Heart right ventricle (tissue), 16 donors: ENCODE results near the gene DISC1. TPM values are rescaled to one million over a fixed set of nuclear protein-coding genes. Genes with fewer than 3 reads are reported as not detected.

Source experiments
- ATAC-seq, 8 donors: fragments of 200-7000 bp; cut with Tn5 transposase; one replicate each; pipeline ENCODE4 v1.9.1; 2020; ENCODE audit warnings: mild to moderate bottlenecking in 8 of 8, moderate library complexity in 8 of 8, moderate number of reproducible peaks in 1 of 8
- DNase-seq, 2 donors: peaks; one replicate each; pipeline ENCODE4 v3.0.0-alpha.2; 2020
- H3K27ac ChIP-seq, 10 donors: fragments of 200-600 bp; sonication (generic) in 2 of 10; one replicate each; pipeline versions ENCODE4 v1.5.0 to v1.8.0; 2020 to 2022; ENCODE audit warnings: mild to moderate bottlenecking in 3 of 10
- H3K27me3 ChIP-seq, 7 donors: fragments of 200-600 bp; one replicate each; pipeline ENCODE4 v1.8.0; 2021 to 2022; ENCODE audit warnings: mild to moderate bottlenecking in 2 of 7
- H3K36me3 ChIP-seq, 9 donors: fragments of 200-600 bp; sonication (generic) in 1 of 9; one replicate each; pipeline versions ENCODE4 v1.5.0 to v1.8.0; 2020 to 2022; ENCODE audit warnings: mild to moderate bottlenecking in 2 of 9
- H3K4me1 ChIP-seq, 9 donors: fragments of 200-600 bp; sonication (generic) in 1 of 9; one replicate each; pipeline versions ENCODE4 v1.5.0 to v1.8.0; 2020 to 2022; ENCODE audit warnings: mild to moderate bottlenecking in 4 of 9
- H3K4me3 ChIP-seq, 10 donors: fragments of 200-600 bp; sonication (generic) in 2 of 10; one replicate each; pipeline versions ENCODE4 v1.5.0 to v1.8.0; 2020 to 2022; ENCODE audit warnings: mild to moderate bottlenecking in 7 of 10, moderate library complexity in 2 of 10
- H3K9me3 ChIP-seq, 11 donors: fragments of 200-600 bp in 10 of 11; sonication (generic) in 2 of 11; one replicate each; pipeline versions ENCODE4 v1.5.0 to v1.8.0; 2013 to 2022; ENCODE audit warnings: mild to moderate bottlenecking in 2 of 11, control low read depth in 1 of 11, moderate library complexity in 1 of 11
- WGBS, 2 donors: extraction: QIAGEN DNeasy Blood & Tissue Kit; methylation state at CpG; one replicate each; pipeline ENCODE4 v1.1.7; 2013; ENCODE audit warnings: inconsistent platforms in 1 of 2; 5-methylcytosine and 5-hydroxymethylcytosine counted together
- intact Hi-C, 10 donors: fragments of 100-400 bp; cut with DNase I; formaldehyde crosslinking; loops; one replicate each; pipeline versions ENCODE4 v1.11.1 to v1.14.2; 2022
- polyA plus RNA-seq, 2 donors: library from polyadenylated mRNA; stranded (reverse); fragments of 200-250 nt; gene quantifications; one replicate each; pipeline ENCODE4 v1.2.3, GENCODE V29; 2013
- total RNA-seq, 10 donors: library from RNA; stranded (reverse); fragmentation: NEBNext Ultra II Directional in 3 of 10; extraction: Animal tissue kit (Norgen Biotek cat#: 25700) in 3 of 10; gene quantifications; one replicate each; pipeline versions ENCODE4 v1.2.1 to v1.2.4, GENCODE V29; 2021 to 2023
- TF ChIP-seq, protein P1 (sequence below), 9 donors: fragments of 200-600 bp; sonication (generic) in 2 of 9; IDR thresholded peaks; one replicate each; pipeline versions ENCODE4 v1.5.0 to v1.8.0; 2021 to 2022; ENCODE audit warnings: antibody characterized with exemption in 9 of 9, mild to moderate bottlenecking in 5 of 9, moderate library complexity in 1 of 9
- donor health status: Arrhythmogenic right ventricular cardiomyopathy.
- donor health status: ischemic (EF 13 %, LVEDD 7.1; RV severe dilation, severe dysfunction).
- donor health status: healthy with polysubstance abuse.
- donor health status: DM: no; HTN: yes; CAD: no.
- donor health status: DM: no; HTN: no; CAD: no.
- donor health status: ischemic (EF 25% LVEDD 6.9; RV normal size, moderate dysfunction).
- donor health status: ischemic (EF 25% LVEDD 5.7; RV mildly dilated, moderate dysfunction).
- donor health status: healthy.
- donor health status: DM: yes; HTN: yes; CAD: no.
- donor health status: Ischemic cardiomyopathy.
- donor health status: ischemic (EF 35%, LVEDD 5.7; RV mildly dilated, moderate dysfunction).
- donor health status: nonischemic (EF 11% LVEDD 7.7; RV severe dilation, severe dysfunction).
- donor health status: DM: yes; HTN: yes; CAD: no.
- donor health status: PGD.
- donor health status: ischemic (EF 29% LVEDD 5.4; RV normal size, mild dysfunction).
- donor health status: nonischemic (EF 23%, LVEDD 6.1; RV moderate dilation, normal function).

The DISC1 gene
- total and polyA plus RNA-seq, 12 donors, result 1.4 to 6.4 (median 4.0) TPM

DNA sequence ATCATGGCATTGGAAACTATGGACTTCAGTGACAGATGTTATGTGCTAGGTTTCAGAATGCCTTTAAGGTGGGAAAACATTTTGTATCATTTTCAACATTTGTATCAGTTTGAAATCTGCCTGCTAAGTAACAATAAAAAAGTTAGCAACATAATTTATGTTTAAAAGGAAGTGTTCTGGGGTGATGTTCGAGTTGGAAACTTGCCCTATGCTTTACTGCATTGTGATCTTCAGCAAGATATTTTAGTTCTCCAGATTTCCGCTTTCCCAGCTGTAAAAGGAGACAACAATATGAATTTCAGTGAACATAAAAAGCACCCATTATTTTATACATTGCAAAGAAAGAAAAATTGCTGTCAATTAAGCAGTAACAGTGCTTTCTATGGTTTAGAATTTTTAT lies 187.4 kb downstream of the DISC1 start:
- Histone ChIP-seq H3K4me3 (no peak overlapping the region), H3K4me1 (peaks cover 0 to 41% (median 18%) of the 10 kb centered on the region in 9 donors), H3K9me3 (no peaks in the 10 kb centered on the region), H3K36me3 (peaks cover 0 to 42% (median 0%) of the 10 kb centered on the region in 9 donors), H3K27me3 (no peaks in the 10 kb centered on the region), H3K27ac (peak overlapping the region; percentile 1 to 59 (median 52))
- no peak for DNase-seq
- no peak for ATAC-seq
- intact Hi-C loops, result no loop called here
- TF ChIP-seq, protein P1, sequence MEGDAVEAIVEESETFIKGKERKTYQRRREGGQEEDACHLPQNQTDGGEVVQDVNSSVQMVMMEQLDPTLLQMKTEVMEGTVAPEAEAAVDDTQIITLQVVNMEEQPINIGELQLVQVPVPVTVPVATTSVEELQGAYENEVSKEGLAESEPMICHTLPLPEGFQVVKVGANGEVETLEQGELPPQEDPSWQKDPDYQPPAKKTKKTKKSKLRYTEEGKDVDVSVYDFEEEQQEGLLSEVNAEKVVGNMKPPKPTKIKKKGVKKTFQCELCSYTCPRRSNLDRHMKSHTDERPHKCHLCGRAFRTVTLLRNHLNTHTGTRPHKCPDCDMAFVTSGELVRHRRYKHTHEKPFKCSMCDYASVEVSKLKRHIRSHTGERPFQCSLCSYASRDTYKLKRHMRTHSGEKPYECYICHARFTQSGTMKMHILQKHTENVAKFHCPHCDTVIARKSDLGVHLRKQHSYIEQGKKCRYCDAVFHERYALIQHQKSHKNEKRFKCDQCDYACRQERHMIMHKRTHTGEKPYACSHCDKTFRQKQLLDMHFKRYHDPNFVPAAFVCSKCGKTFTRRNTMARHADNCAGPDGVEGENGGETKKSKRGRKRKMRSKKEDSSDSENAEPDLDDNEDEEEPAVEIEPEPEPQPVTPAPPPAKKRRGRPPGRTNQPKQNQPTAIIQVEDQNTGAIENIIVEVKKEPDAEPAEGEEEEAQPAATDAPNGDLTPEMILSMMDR (IDR thresholded peaks at IDR 0.05), result no peak
- 47 to 57% methylated on average over 2 of the region's 2 CpGs for WGBS, 2 donors

DNA sequence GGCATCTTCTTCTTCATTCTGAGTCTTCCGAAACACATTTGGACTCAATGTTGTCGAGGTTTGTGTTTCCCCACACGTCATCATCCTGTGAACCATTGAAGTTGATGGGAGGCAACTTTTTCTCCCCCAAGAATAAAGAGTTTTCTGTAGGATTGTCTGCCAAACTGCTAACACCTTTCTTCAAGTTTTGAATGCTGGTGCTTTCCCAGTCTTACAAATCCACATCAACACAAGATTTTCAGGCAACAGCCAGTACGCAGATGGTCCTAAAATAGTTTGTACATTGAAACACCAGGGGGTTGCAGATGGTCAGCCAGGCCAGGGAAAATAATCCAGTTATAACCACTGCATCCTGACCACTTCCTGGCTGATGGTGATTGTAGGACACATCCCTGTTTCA lies 187.9 kb downstream of the DISC1 start:
- Histone ChIP-seq H3K9me3 (no peaks in the 10 kb centered on the region), H3K27ac (peak overlapping the region; percentile 1 to 59 (median 52)), H3K27me3 (no peaks in the 10 kb centered on the region), H3K4me1 (peaks cover 0 to 41% (median 20%) of the 10 kb centered on the region in 9 donors), H3K4me3 (no peak overlapping the region), H3K36me3 (peaks cover 0 to 47% (median 0%) of the 10 kb centered on the region in 9 donors)
- 56 to 62% methylated on average over 4 of the region's 4 CpGs for WGBS, 2 donors
- DNase-seq, result no peak
- TF ChIP-seq, protein P1 (IDR thresholded peaks at IDR 0.05), result no peak
- intact Hi-C loops, result no loop called here
- ATAC-seq, result peak in 1 of 8 donors; percentile 15

DNA sequence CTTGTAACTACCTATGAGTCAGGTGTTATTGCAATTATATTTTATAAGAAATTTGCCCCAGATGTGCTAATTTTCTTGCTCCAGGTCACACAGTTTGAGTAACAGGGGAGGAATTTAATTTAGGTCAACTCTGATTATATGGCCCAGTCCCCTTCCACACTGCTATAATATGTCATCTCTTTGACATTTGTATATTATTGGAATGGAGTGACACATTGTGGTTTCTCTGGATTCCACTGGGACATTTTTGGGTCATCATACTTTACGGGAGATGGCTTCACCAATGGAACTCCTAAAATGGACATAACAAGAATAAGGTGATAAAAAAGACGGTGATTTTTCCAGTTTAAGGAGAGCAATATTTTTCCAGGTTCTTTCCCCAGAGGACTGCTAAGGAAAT lies 191.2 kb downstream of the DISC1 start:
- TF ChIP-seq, protein P1 (IDR thresholded peaks at IDR 0.05), result no peak
- ATAC-seq, result no peak
- Histone ChIP-seq H3K4me1 (peaks cover 0 to 59% (median 28%) of the 10 kb centered on the region in 9 donors), H3K27me3 (no peaks in the 10 kb centered on the region), H3K9me3 (no peaks in the 10 kb centered on the region), H3K36me3 (peaks cover 0 to 74% (median 0%) of the 10 kb centered on the region in 9 donors), H3K27ac (peak overlapping the region in 9 of 10 donors; percentile 31 to 75 (median 60)), H3K4me3 (no peak overlapping the region)
- DNase-seq, result no peak
- 85 to 86% methylated on average over 2 of the region's 2 CpGs for WGBS, 2 donors
- intact Hi-C loops, result loop anchor here in 1 of 10 donors (2.0 kb wide), 1 partner anchor 29 kb away; no protein-coding TSS in a partner anchor

DNA sequence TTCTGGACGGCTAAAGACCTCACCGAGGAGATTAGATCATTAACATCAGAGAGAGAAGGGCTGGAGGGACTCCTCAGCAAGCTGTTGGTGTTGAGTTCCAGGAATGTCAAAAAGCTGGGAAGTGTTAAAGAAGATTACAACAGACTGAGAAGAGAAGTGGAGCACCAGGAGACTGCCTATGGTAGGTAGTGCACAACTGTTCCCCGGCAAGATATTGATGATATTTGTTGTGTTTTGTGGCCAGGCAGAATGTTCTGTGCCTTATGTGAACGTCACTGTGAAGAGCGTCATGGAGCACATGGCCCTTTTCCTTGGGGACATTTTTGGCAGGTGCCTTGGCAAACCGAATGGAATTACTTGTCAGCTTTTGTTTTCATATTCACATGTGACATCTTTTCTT lies 191.7 kb downstream of the DISC1 start:
- WGBS, 2 donors, result 7 to 19% methylated on average over 6 of the region's 6 CpGs
- ATAC-seq (peak in 7 of 8 donors; percentile 56 to 97 (median 87)), DNase-seq (peak; percentile 19 to 55)
- Histone ChIP-seq H3K4me3 (no peak overlapping the region), H3K4me1 (peaks cover 0 to 63% (median 30%) of the 10 kb centered on the region in 9 donors), H3K9me3 (no peaks in the 10 kb centered on the region), H3K27me3 (no peaks in the 10 kb centered on the region), H3K36me3 (peaks cover 0 to 69% (median 0%) of the 10 kb centered on the region in 9 donors), H3K27ac (peak overlapping the region in 9 of 10 donors; percentile 31 to 75 (median 60))
- intact Hi-C loops, result loop anchor here in 1 of 10 donors (2.0 kb wide), 1 partner anchor 28 kb away; no protein-coding TSS in a partner anchor
- TF ChIP-seq, protein P1 (IDR thresholded peaks at IDR 0.05), result no peak
